Measurements from ENCODE around the gene HGFAC.

DNA sequence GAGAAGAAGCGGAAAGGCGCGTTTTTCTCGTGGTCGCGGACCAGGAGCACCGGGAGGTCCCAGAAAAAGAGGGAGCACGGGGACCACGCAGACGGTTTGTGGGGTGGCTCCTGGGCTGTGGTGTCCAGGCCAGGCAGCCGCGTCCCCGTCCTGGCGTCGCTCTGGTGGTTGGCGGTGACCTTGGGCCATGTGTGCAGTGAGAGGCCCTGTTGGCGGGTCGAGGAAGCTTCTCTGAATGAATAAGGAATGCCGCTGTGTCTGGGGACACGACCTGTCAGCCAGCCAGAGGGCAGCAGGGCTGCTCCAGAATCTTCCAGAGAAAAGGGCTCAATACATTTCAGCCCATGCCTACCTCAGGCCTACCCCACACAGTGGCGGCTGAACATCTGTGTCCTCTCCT lies 24.3 kb upstream of the HGFAC start:
- no peak for TF ChIP-seq CTCF (IDR thresholded peaks at IDR 0.05)
- no peak for TF ChIP-seq POLR2A (IDR thresholded peaks at IDR 0.05)

All from thyroid gland (tissue), 4 donors.